ENCODE results near the gene PYGM. TPM values are rescaled to one million over a fixed set of nuclear protein-coding genes. Genes with fewer than 3 reads are reported as not detected.
A peak's percentile ranks its signal among the peaks of the same experiment; 100 is the strongest.

Gene PYGM
- total and polyA plus RNA-seq, 2 of the 8 experiments (the other 6 are each of a cell fraction or from before 2014, with no cell fraction given): 9.6 to 10.0 TPM

DNA sequence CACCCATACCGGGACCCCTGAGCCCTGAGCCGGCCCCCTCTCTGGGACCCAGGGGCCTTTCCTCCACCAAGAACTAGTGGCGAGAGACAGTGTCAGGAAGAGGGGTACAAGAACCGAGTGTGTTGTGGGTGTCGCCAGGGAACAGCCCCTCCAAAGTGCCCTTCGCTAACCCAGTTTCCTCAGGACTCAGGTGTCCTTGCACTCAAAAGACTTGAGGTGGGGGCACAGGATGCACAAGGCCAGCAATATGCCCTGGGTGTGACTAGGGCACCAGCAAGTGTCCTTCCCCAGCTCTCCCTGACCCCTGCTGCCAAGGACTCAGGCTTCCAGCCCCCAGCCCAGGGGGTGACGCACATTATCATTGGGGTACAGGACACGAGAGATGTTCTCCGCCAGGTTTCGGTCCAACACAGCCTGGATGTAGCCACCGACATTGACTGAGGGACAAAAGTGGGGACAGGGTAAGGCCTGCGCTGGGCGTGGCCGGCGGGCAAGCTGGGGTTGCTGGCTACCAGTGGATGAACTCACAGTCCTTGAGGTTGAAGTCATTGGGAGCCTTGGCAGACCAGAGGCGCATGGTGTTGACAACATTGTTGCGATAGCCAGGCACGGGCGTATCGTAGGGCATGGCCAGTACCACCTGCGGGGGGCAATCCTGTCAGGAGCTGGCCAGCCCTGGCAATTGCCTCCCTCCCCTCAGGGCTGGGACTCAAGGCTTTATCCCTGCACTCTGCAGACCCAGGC lies 4.7 kb downstream of the PYGM start:
- Histone ChIP-seq H3K23ac (ENCODE audit: insufficient read length) (no peak overlapping the region), H4K5ac (ENCODE audit: insufficient read length, low read depth, low read length) (no peak overlapping the region), H4K91ac (replicated peaks; ENCODE audit: insufficient read length, low read length) (no peak overlapping the region), H3K4me1 (replicated peaks in 1 of 4; ENCODE audit: control insufficient read depth in 3 of 4, insufficient read depth in 4 of 4, low read length in 3 of 4) (peaks cover 0 to 23% (median 14%) of the 10 kb centered on the region in 4 experiments; a peak in 6 of 7 replicates), H3K79me1 (ENCODE audit: low read depth, low read length) (no peaks in the 10 kb centered on the region), H2BK5ac (ENCODE audit: low read depth, low read length) (peak overlapping the region; percentile 49; the same call in 1 of the 2 replicates), H3K36me3 (ENCODE audit: control insufficient read depth in 2 of 4, insufficient read depth in 4 of 4, low read length in 3 of 4) (no peaks in the 10 kb centered on the region; a peak in 1 of 8 replicates), H3K18ac (ENCODE audit: extremely low read depth, low read length) (no peak overlapping the region), H2BK12ac (ENCODE audit: low read depth, low read length) (no peak overlapping the region), H3K27ac (ENCODE audit: low read depth, low read length) (no peak overlapping the region), H3K9me3 (ENCODE audit: insufficient read depth in 2 of 2, low read depth in 1 of 2, low read length in 1 of 2) (no peaks in the 10 kb centered on the region), H2BK15ac (ENCODE audit: low read length) (0 out of 2 replicates have a peak overlapping the region, but pooled peaks have one; percentile 67), H2BK120ac (replicated peaks; ENCODE audit: low read depth, low read length) (no peak overlapping the region), H2BK20ac (ENCODE audit: low read length) (peak overlapping the region; percentile 37; the same call in 1 of the 2 replicates), H3K9ac (replicated peaks in 1 of 4; ENCODE audit: extremely low read depth in 1 of 4, low read depth in 3 of 4, low read length in 3 of 4) (no peak overlapping the region), H2AK5ac (ENCODE audit: low read depth, low read length) (no peak overlapping the region), H3K4me3 (ENCODE audit: extremely low read depth in 1 of 4, insufficient read depth in 2 of 4, low read depth in 3 of 4, low read length in 4 of 4) (no peak overlapping the region), H3K14ac (ENCODE audit: insufficient read length) (no peak overlapping the region), H3K4ac (replicated peaks; ENCODE audit: insufficient read length, low read depth, low read length) (no peak overlapping the region), H3K4me2 (ENCODE audit: insufficient read depth in 1 of 2, low read depth in 2 of 2, low read length in 2 of 2) (no peak overlapping the region), H2AFZ (ENCODE audit: low read length) (no peak overlapping the region), H3K27me3 (replicated peaks in 1 of 4; ENCODE audit: control insufficient read depth in 3 of 4, extremely low read depth in 1 of 4, insufficient read depth in 3 of 4, low read length in 3 of 4) (no peaks in the 10 kb centered on the region), H3K79me2 (ENCODE audit: control insufficient read depth in 1 of 2, insufficient read depth in 2 of 2, low read length in 2 of 2) (no peaks in the 10 kb centered on the region), H4K8ac (ENCODE audit: extremely low read depth, insufficient read depth, low read length) (peak overlapping the region; percentile 28; the same call in 1 of the 2 replicates), H3K56ac (replicated peaks; ENCODE audit: insufficient read length, low read depth, low read length) (no peak overlapping the region), H3K23me2 (ENCODE audit: low read depth, low read length) (no peaks in the 10 kb centered on the region), H4K20me1 (replicated peaks in 1 of 2; ENCODE audit: control insufficient read depth in 1 of 2, insufficient read depth in 2 of 2, low read length in 2 of 2) (no peaks in the 10 kb centered on the region)
- WGBS, 2 experiments (ENCODE audit: extremely low coverage in 1 of 2, insufficient coverage in 1 of 2, insufficient read length in 1 of 2, insufficient replicate concordance in 2 of 2, low coverage in 1 of 2, low lambda C conversion rate in 2 of 2, missing lambda C conversion rate in 1 of 2): 88% methylated on average over 20 of the region's 21 CpGs; no CpG with 5 or more reads in 1 of the 2 experiments
- FAIRE-seq (no peak), DNase-seq (ENCODE audit: low read depth in 1 of 2, low spot score in 2 of 2) (no peak)
- CTCF ChIA-PET (ENCODE audit: partially characterized antibody): interaction anchor here (23.6 to 23.7 kb wide), 2 partner anchors 9 to 11 kb away, joined by 376 read pairs; partner anchors contain the start of genes PYGM and RASGRP2
- POLR2A ChIA-PET (ENCODE audit: partially characterized antibody): interaction anchor here (29.2 to 42.9 kb wide), 2 partner anchors 6 to 11 kb away, joined by 1087 read pairs; partner anchors contain the start of genes PYGM, RASGRP2 and SF1
- no peak for TF ChIP-seq NRF1 (IDR thresholded peaks at IDR 0.05; ENCODE audit: low read depth, low read length)
- TF ChIP-seq TAF1 (IDR thresholded peaks at IDR 0.05; ENCODE audit: low read depth, low read length): no peak
- TF ChIP-seq HDAC6 (IDR thresholded peaks at IDR 0.05; ENCODE audit: low read depth, low read length): no peak
- no peak for TF ChIP-seq MAFK (IDR thresholded peaks at IDR 0.05; ENCODE audit: low read depth, low read length)
- no peak for TF ChIP-seq RNF2 (IDR thresholded peaks at IDR 0.05; ENCODE audit: borderline replicate concordance, low read depth, low read length, missing control alignments, poor library complexity, severe bottlenecking)
- no peak for TF ChIP-seq EP300 (IDR thresholded peaks at IDR 0.05; ENCODE audit: borderline replicate concordance in 1 of 2, low read depth in 2 of 2, low read length in 2 of 2)
- TF ChIP-seq SP2 (IDR thresholded peaks at IDR 0.05; ENCODE audit: low read length): no peak
- TF ChIP-seq, protein P1, sequence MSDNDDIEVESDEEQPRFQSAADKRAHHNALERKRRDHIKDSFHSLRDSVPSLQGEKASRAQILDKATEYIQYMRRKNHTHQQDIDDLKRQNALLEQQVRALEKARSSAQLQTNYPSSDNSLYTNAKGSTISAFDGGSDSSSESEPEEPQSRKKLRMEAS (IDR thresholded peaks at IDR 0.05): no peak
- no peak for TF ChIP-seq RXRA (IDR thresholded peaks at IDR 0.05; ENCODE audit: insufficient read depth, low read depth, low read length)
- TF ChIP-seq SIN3A (conservative IDR thresholded peaks at IDR 0.05 in 1 of 2, IDR thresholded peaks at IDR 0.05 in 1 of 2; ENCODE audit: low read depth in 1 of 2, low read length in 2 of 2): no peak
- no peak for TF ChIP-seq CEBPB (IDR thresholded peaks at IDR 0.05; ENCODE audit: low read depth, low read length)
